ENCODE data around the gene KCTD2. TPM values are rescaled to one million over a fixed set of nuclear protein-coding genes. Genes with fewer than 3 reads are reported as not detected.

The KCTD2 gene
- total RNA-seq, 1 donor from 2014 or later: 17.1 TPM

DNA sequence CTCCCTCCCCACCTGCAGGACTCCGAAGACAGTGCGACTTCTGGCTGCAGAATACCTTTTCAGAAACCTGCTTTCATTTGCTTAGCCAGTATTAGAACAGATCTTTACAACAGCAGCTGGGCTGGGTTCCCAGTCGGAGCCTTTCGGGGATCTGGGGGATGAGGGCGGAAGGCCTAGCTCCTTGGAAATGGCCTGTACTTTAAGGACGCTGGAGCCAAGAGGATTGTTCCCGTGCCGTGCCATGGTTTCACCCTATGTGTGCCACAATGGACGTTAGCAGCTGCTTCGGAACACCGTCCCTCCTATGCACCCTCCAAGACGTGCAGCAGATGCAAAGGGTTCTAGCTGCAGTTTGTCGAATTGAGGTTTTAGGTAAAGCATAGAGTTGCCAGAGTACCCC is 16.2 kb downstream of the KCTD2 start:
- H3K4me2 ChIP-seq (ENCODE audit: low read length): no peak overlapping the region
- no peaks in the 10 kb centered on the region for H3K79me2 ChIP-seq (ENCODE audit: insufficient read depth, low read length)
- no peak overlapping the region for H3K27ac ChIP-seq (ENCODE audit: low read depth, low read length)
- peaks cover 5% of the 10 kb centered on the region for H3K4me1 ChIP-seq (ENCODE audit: insufficient read depth, low read length)
- H3K9ac ChIP-seq (ENCODE audit: low read length): no peak overlapping the region
- H3K9me3 Mint-ChIP-seq (ENCODE audit: unreplicated experiment): no peaks in the 10 kb centered on the region
- H3K36me3 ChIP-seq (ENCODE audit: insufficient read depth, low read length): peaks cover 21% of the 10 kb centered on the region
- no peak for DNase-seq (ENCODE audit: low read depth)
- no peaks in the 10 kb centered on the region for H3K27me3 ChIP-seq (ENCODE audit: insufficient read depth, low read length)
- H3K9me3 ChIP-seq (ENCODE audit: insufficient read depth, low read depth, low read length): no peaks in the 10 kb centered on the region
- peaks cover 9% of the 10 kb centered on the region for H3K4me1 Mint-ChIP-seq (ENCODE audit: low read depth, unreplicated experiment)
- no peaks in the 10 kb centered on the region for H3K27me3 Mint-ChIP-seq (ENCODE audit: low read depth, unreplicated experiment)
- peaks cover 26% of the 10 kb centered on the region for H3K36me3 Mint-ChIP-seq (ENCODE audit: low read depth, unreplicated experiment)
- TF ChIP-seq EZH2 (IDR thresholded peaks at IDR 0.05; ENCODE audit: insufficient read depth, low read length) (no peak), CTCF (IDR thresholded peaks at IDR 0.05; ENCODE audit: insufficient read depth, low read depth, low read length) (no peak)
- no peak for FAIRE-seq
- no peak overlapping the region for H3K4me3 Mint-ChIP-seq (ENCODE audit: unreplicated experiment)
- no peak overlapping the region for H3K4me3 ChIP-seq (ENCODE audit: insufficient read depth, low read depth, low read length)
- H4K20me1 ChIP-seq (ENCODE audit: insufficient read depth, low read length): peaks cover 8% of the 10 kb centered on the region
- H2AFZ ChIP-seq (ENCODE audit: low read depth, low read length): no peak overlapping the region
- H3K27ac Mint-ChIP-seq (ENCODE audit: unreplicated experiment): no peak overlapping the region

GRCh38 chr17:75063626-75064025 is 16.6 kb downstream of the KCTD2 start:
- no peak overlapping the region for H3K27ac Mint-ChIP-seq (ENCODE audit: unreplicated experiment)
- Histone ChIP-seq H3K4me1 (ENCODE audit: insufficient read depth, low read length) (peaks cover 5% of the 10 kb centered on the region), H3K79me2 (ENCODE audit: insufficient read depth, low read length) (no peaks in the 10 kb centered on the region), H4K20me1 (ENCODE audit: insufficient read depth, low read length) (peaks cover 8% of the 10 kb centered on the region), H3K4me2 (ENCODE audit: low read length) (no peak overlapping the region), H3K36me3 (ENCODE audit: insufficient read depth, low read length) (peaks cover 21% of the 10 kb centered on the region), H3K9ac (ENCODE audit: low read length) (no peak overlapping the region), H3K9me3 (ENCODE audit: insufficient read depth, low read depth, low read length) (no peaks in the 10 kb centered on the region), H3K27ac (ENCODE audit: low read depth, low read length) (no peak overlapping the region), H3K4me3 (ENCODE audit: insufficient read depth, low read depth, low read length) (no peak overlapping the region), H3K27me3 (ENCODE audit: insufficient read depth, low read length) (no peaks in the 10 kb centered on the region), H2AFZ (ENCODE audit: low read depth, low read length) (no peak overlapping the region)
- peaks cover 26% of the 10 kb centered on the region for H3K36me3 Mint-ChIP-seq (ENCODE audit: low read depth, unreplicated experiment)
- FAIRE-seq: no peak
- no peak for DNase-seq (ENCODE audit: low read depth)
- no peaks in the 10 kb centered on the region for H3K9me3 Mint-ChIP-seq (ENCODE audit: unreplicated experiment)
- TF ChIP-seq EZH2 (IDR thresholded peaks at IDR 0.05; ENCODE audit: insufficient read depth, low read length): no peak
- TF ChIP-seq CTCF (IDR thresholded peaks at IDR 0.05; ENCODE audit: insufficient read depth, low read depth, low read length): no peak
- no peak overlapping the region for H3K4me3 Mint-ChIP-seq (ENCODE audit: unreplicated experiment)
- H3K4me1 Mint-ChIP-seq (ENCODE audit: low read depth, unreplicated experiment): peaks cover 9% of the 10 kb centered on the region
- no peaks in the 10 kb centered on the region for H3K27me3 Mint-ChIP-seq (ENCODE audit: low read depth, unreplicated experiment)

DNA sequence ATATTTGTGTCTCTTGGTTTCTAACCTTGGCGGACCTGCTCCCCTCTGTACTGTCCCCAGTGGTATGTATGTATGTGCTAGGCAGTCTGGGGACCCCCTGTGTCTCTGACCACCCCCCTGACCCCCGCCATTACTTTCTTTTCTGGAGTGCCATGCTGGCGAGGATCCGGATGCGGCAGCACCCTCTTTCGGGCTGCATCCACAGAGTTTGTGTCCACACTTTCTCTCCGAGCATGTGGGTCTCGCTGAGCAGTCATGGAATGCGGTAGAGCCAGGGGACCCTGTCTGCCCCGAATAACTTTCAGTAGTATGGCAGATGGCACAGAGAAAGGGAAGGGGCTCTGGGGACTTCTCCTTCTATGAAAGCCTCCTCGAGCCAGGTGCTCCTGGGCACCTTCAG is 17.0 kb downstream of the KCTD2 start:
- no peaks in the 10 kb centered on the region for H3K9me3 Mint-ChIP-seq (ENCODE audit: unreplicated experiment)
- H3K4me3 ChIP-seq (ENCODE audit: insufficient read depth, low read depth, low read length): no peak overlapping the region
- H3K9ac ChIP-seq (ENCODE audit: low read length): no peak overlapping the region
- DNase-seq (ENCODE audit: low read depth): no peak
- H3K27me3 ChIP-seq (ENCODE audit: insufficient read depth, low read length): no peaks in the 10 kb centered on the region
- peaks cover 21% of the 10 kb centered on the region for H3K36me3 ChIP-seq (ENCODE audit: insufficient read depth, low read length)
- no peak overlapping the region for H3K27ac ChIP-seq (ENCODE audit: low read depth, low read length)
- peak overlapping the region; percentile 3 for H3K27ac Mint-ChIP-seq (ENCODE audit: unreplicated experiment)
- H2AFZ ChIP-seq (ENCODE audit: low read depth, low read length): no peak overlapping the region
- peaks cover 5% of the 10 kb centered on the region for H3K4me1 ChIP-seq (ENCODE audit: insufficient read depth, low read length)
- no peak for FAIRE-seq
- H3K4me1 Mint-ChIP-seq (ENCODE audit: low read depth, unreplicated experiment): peaks cover 9% of the 10 kb centered on the region
- no peak overlapping the region for H3K4me2 ChIP-seq (ENCODE audit: low read length)
- peaks cover 26% of the 10 kb centered on the region for H3K36me3 Mint-ChIP-seq (ENCODE audit: low read depth, unreplicated experiment)
- peaks cover 8% of the 10 kb centered on the region for H4K20me1 ChIP-seq (ENCODE audit: insufficient read depth, low read length)
- no peaks in the 10 kb centered on the region for H3K9me3 ChIP-seq (ENCODE audit: insufficient read depth, low read depth, low read length)
- no peaks in the 10 kb centered on the region for H3K27me3 Mint-ChIP-seq (ENCODE audit: low read depth, unreplicated experiment)
- TF ChIP-seq CTCF (IDR thresholded peaks at IDR 0.05; ENCODE audit: insufficient read depth, low read depth, low read length) (no peak), EZH2 (IDR thresholded peaks at IDR 0.05; ENCODE audit: insufficient read depth, low read length) (no peak)
- no peaks in the 10 kb centered on the region for H3K79me2 ChIP-seq (ENCODE audit: insufficient read depth, low read length)
- H3K4me3 Mint-ChIP-seq (ENCODE audit: unreplicated experiment): no peak overlapping the region
